ENCODE data around the gene TYW1B. TPM values are rescaled to one million over a fixed set of nuclear protein-coding genes. Genes with fewer than 3 reads are reported as not detected.
A peak's percentile ranks its signal among the peaks of the same experiment; 100 is the strongest.
"Not testable (repeated sequence)": the region's sequence is repeated elsewhere in the genome, so short reads cannot be mapped to it uniquely, and the experiment has no call there.

Gene TYW1B
- total RNA-seq, 4 donors from 2014 or later, result 2.0 to 5.1 (median 2.5) TPM

- H3K4me3 ChIP-seq; H3K27me3 ChIP-seq; DNase-seq; intact Hi-C loops (cut with DNase I); H3K4me1 ChIP-seq; H3K27ac ChIP-seq; H3K9me3 ChIP-seq: not testable (repeated sequence)
- H3K36me3 ChIP-seq, result peaks cover 0 to 13% (median 0%) of the 10 kb centered on the region in 3 donors
- 87% methylated on average over 2 of the region's 2 CpGs; no CpG with 5 or more reads in 1 of the 2 donors for WGBS, 2 donors
Measured at GRCh38 chr7:72729130-72729529, 98.9 kb downstream of the TYW1B start.

DNA sequence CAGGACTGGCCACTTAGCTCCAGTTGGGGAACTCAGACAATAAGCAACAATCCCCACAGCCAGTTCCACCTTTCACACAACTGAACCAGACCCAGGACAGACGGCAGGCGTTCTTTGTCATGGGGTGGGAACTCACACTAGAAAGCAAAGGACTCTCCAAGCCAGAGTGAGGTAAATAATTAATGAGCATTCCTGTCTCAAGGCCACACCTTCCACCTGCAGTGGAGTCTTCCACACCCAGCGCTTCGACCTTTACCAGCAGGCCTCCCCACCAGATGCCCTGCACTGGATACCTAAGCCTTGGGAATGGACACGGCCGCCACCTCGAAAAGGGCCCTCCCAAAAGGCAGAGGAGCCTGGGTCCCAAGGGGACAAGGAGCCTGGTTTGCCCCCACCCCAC lies 105.3 kb downstream of the TYW1B start:
- H3K36me3 ChIP-seq; H3K27me3 ChIP-seq; H3K9me3 ChIP-seq; DNase-seq; intact Hi-C loops (cut with DNase I); H3K4me1 ChIP-seq; H3K27ac ChIP-seq; H3K4me3 ChIP-seq: not testable (repeated sequence)
- WGBS, 2 donors, result 92 to 93% methylated on average over 3 to 6 of the region's 7 CpGs

GRCh38 chr7:72720890-72721289 lies 107.1 kb downstream of the TYW1B start:
- H3K4me3 ChIP-seq; H3K9me3 ChIP-seq; H3K4me1 ChIP-seq; intact Hi-C loops (cut with DNase I); H3K27ac ChIP-seq; H3K27me3 ChIP-seq; DNase-seq; H3K36me3 ChIP-seq: not testable (repeated sequence)
- 92 to 96% methylated on average over 3 to 4 of the region's 4 CpGs for WGBS, 2 donors

DNA sequence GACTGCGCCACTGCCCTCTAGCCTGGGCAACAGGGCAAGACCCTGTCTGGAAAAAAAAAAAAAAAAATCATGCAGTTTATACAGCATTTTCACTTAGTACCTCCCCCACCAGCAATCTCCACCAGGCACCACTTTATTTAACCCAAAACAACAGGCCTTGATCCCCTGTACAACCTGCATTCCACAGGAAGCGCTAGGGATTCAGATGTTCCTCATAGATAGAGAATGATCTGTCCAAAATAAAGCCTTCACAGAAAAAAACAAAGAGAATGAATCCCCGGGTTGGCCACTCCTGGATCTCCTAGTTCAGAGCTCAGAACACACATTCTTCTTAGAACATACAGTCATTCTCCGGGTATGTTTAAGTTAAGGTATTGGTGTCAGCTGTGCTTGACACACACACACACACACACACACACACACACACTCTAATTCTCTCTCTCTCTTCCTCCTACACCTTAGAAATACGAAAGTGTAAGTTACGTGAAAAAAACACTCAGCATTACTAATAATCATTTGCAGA lies 110.7 kb downstream of the TYW1B start:
- 67 to 73% methylated on average over 6 of the region's 6 CpGs for WGBS, 2 donors
- H3K9me3 ChIP-seq; H3K36me3 ChIP-seq; H3K4me1 ChIP-seq; DNase-seq; H3K4me3 ChIP-seq; H3K27me3 ChIP-seq; intact Hi-C loops (cut with DNase I): not testable (repeated sequence)
- peak overlapping the region in 2 of 4 donors; percentile 20 to 44 for H3K27ac ChIP-seq

GRCh38 chr7:72711927-72712326 lies 116.1 kb downstream of the TYW1B start:
- DNase-seq, result not testable (repeated sequence)

DNA sequence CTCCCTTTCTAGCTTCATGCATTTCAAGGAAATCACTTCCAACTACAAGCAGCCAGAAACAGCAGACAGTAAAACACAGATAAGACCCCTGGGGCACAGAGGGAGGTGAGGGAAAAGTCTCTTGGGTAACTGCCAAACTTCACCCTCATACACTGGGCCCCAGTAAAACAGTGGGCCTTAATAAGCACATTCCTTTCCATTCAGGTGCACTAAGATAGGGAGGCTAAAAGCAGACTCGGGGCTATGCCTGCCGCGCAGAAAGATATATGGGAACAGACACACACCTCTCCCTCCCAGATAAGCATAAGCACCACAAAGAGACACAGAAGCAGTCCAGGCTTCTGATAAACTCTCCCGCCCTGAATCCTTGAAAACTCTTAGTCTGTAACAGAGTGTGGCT lies 117.0 kb downstream of the TYW1B start:
- Histone ChIP-seq H3K36me3 (peaks cover 0 to 13% (median 0%) of the 10 kb centered on the region in 3 donors), H3K4me1 (no peaks in the 10 kb centered on the region), H3K4me3 (no peak overlapping the region), H3K27ac (no peak overlapping the region), H3K9me3 (no peaks in the 10 kb centered on the region), H3K27me3 (no peaks in the 10 kb centered on the region)
- intact Hi-C loops (cut with DNase I), result no loop called here
- DNase-seq, result no peak
- TF ChIP-seq POLR2A (IDR thresholded peaks at IDR 0.05) (no peak), CTCF (IDR thresholded peaks at IDR 0.05) (no peak)
- 76 to 84% methylated on average over 4 of the region's 4 CpGs for WGBS, 2 donors

More at GRCh38 chr7:72711927-72712326, 116.1 kb downstream of the TYW1B start:
- H3K9me3 ChIP-seq; H3K4me1 ChIP-seq; H3K27me3 ChIP-seq; intact Hi-C loops (cut with DNase I); H3K27ac ChIP-seq; H3K4me3 ChIP-seq: not testable (repeated sequence)
- H3K36me3 ChIP-seq, result peaks cover 0 to 13% (median 0%) of the 10 kb centered on the region in 3 donors
- WGBS, 2 donors, result 63 to 97% methylated on average over 1 to 3 of the region's 3 CpGs

DNA sequence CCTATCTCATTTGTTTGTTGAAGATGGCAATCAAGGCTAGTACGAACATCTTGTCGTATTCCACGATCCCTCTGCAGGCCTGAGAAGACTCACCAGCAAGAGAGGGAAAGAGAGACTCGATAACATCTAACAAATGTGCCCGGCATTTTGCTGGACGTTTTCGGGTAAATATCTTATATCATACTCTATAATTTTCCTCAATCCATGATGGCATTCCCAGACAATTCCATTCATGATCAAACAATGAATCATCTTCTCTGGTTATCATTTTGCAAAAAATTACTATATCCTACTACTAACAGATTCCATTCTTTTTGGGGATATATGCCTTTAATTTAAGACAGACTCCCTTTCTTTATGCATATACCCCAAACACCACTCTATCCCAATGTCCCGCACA lies 118.1 kb downstream of the TYW1B start:
- H3K4me3 ChIP-seq, result no peak overlapping the region
- 92 to 98% methylated on average over 8 of the region's 8 CpGs for WGBS, 2 donors
- peaks cover 0 to 13% (median 0%) of the 10 kb centered on the region in 3 donors for H3K36me3 ChIP-seq
- intact Hi-C loops (cut with DNase I), result no loop called here
- H3K4me1 ChIP-seq, result no peaks in the 10 kb centered on the region
- H3K9me3 ChIP-seq, result no peaks in the 10 kb centered on the region
- no peak for DNase-seq
- H3K27me3 ChIP-seq, result no peaks in the 10 kb centered on the region
- no peak for TF ChIP-seq POLR2A (IDR thresholded peaks at IDR 0.05)
- no peak for TF ChIP-seq CTCF (IDR thresholded peaks at IDR 0.05)
- no peak overlapping the region for H3K27ac ChIP-seq

- intact Hi-C loops (cut with DNase I), result not testable (repeated sequence)
Measured at GRCh38 chr7:72708371-72709050, 119.5 kb downstream of the TYW1B start.

More at GRCh38 chr7:72708371-72709050, 119.5 kb downstream of the TYW1B start:
- DNase-seq, H3K27me3 ChIP-seq, H3K9me3 ChIP-seq, H3K27ac ChIP-seq, H3K4me3 ChIP-seq, H3K4me1 ChIP-seq: not testable (repeated sequence)
- 54 to 62% methylated on average over 3 of the region's 3 CpGs for WGBS, 2 donors
- peaks cover 0 to 13% (median 0%) of the 10 kb centered on the region in 3 donors for H3K36me3 ChIP-seq

All from esophagus squamous epithelium (tissue), 5 donors.